Trophoblast cell (in vitro differentiated cells and primary cell): ENCODE measurements around the gene MRPL23.

Experiments used
- DNase-seq, 2 donors: peaks; one replicate each; pipeline ENCODE4 v3.0.0-alpha.2; 2016
- H2AFZ ChIP-seq: 2 replicates; pipeline ENCODE4 v1.6.1; 2013; ENCODE audit warnings: low read length, moderate library complexity, mild to moderate bottlenecking; ENCODE audit not compliant: insufficient read depth, poor library complexity
- H2AK5ac ChIP-seq: 2 replicates; pipeline ENCODE4 v1.6.1; 2013; ENCODE audit warnings: mild to moderate bottlenecking, low read length
- H2BK120ac ChIP-seq: 2 replicates; pipeline ENCODE4 v1.6.1; 2013; ENCODE audit warnings: low read length, mild to moderate bottlenecking, moderate library complexity; ENCODE audit not compliant: insufficient read depth, poor library complexity
- H2BK12ac ChIP-seq: 2 replicates; pipeline ENCODE4 v1.6.1; 2013; ENCODE audit warnings: mild to moderate bottlenecking, low read length, moderate library complexity
- H2BK5ac ChIP-seq: 2 replicates; pipeline ENCODE4 v1.6.1; 2013; ENCODE audit warnings: low read length, low read depth, moderate library complexity, mild to moderate bottlenecking; ENCODE audit not compliant: poor library complexity
- H3K14ac ChIP-seq: 2 replicates; pipeline ENCODE4 v1.6.1; 2013; ENCODE audit warnings: mild to moderate bottlenecking, low read length
- H3K18ac ChIP-seq: 2 replicates; pipeline ENCODE4 v1.6.1; 2013; ENCODE audit warnings: mild to moderate bottlenecking, low read length
- H3K23ac ChIP-seq: 2 replicates; pipeline ENCODE4 v1.6.1; 2013; ENCODE audit warnings: low read length
- H3K27ac ChIP-seq: 2 replicates; pipeline ENCODE4 v1.5.1; 2013; ENCODE audit warnings: low read depth, mild to moderate bottlenecking, inconsistent platforms, low read length, moderate library complexity
- H3K27me3 ChIP-seq: 2 replicates; pipeline ENCODE4 v1.6.1; 2013; ENCODE audit warnings: inconsistent platforms, mild to moderate bottlenecking, low read length, moderate library complexity; ENCODE audit not compliant: insufficient read depth
- H3K36me3 ChIP-seq, 2 experiments: 1 replicate in 1 of 2; 2 replicates in 1 of 2; pipeline ENCODE4 v1.6.1; 2013; ENCODE audit warnings: low read length in 2 of 2, mild to moderate bottlenecking in 2 of 2, moderate library complexity in 1 of 2; ENCODE audit not compliant: insufficient read depth in 2 of 2, control insufficient read depth in 1 of 2
- H3K4ac ChIP-seq: 2 replicates; pipeline ENCODE4 v1.6.1; 2013; ENCODE audit warnings: low read depth, mild to moderate bottlenecking, low read length, moderate library complexity
- H3K4me1 ChIP-seq, 2 experiments: 1 replicate in 1 of 2; 2 replicates in 1 of 2; pipeline ENCODE4 v1.6.1; 2013; ENCODE audit warnings: low read length in 2 of 2, mild to moderate bottlenecking in 2 of 2, moderate library complexity in 1 of 2; ENCODE audit not compliant: insufficient read depth in 2 of 2, control insufficient read depth in 1 of 2
- H3K4me2 ChIP-seq: 2 replicates; pipeline ENCODE4 v1.6.1; 2013; ENCODE audit warnings: inconsistent platforms, mild to moderate bottlenecking, low read length, moderate library complexity
- H3K4me3 ChIP-seq: 2 replicates; pipeline ENCODE4 v1.5.1; 2013; ENCODE audit warnings: mild to moderate bottlenecking, low read depth, low read length, inconsistent platforms
- H3K79me1 ChIP-seq: one replicate; pipeline ENCODE4 v1.6.1; 2013; ENCODE audit warnings: low read length
- H3K79me2 ChIP-seq: 2 replicates; pipeline ENCODE4 v1.6.1; 2013; ENCODE audit warnings: low read length, mild to moderate bottlenecking; ENCODE audit not compliant: control insufficient read depth, insufficient read depth, poor library complexity
- H3K9ac ChIP-seq: 2 replicates; pipeline ENCODE4 v1.6.1; 2013; ENCODE audit warnings: mild to moderate bottlenecking, low read length
- H3K9me3 ChIP-seq: 2 replicates; pipeline ENCODE4 v1.6.1; 2013; ENCODE audit warnings: low read depth, mild to moderate bottlenecking, control low read depth, inconsistent platforms, low read length; ENCODE audit not compliant: insufficient read depth
- H4K12ac ChIP-seq: 2 replicates; pipeline ENCODE4 v1.6.1; 2013; ENCODE audit warnings: low read depth, mild to moderate bottlenecking, low read length, moderate library complexity
- H4K8ac ChIP-seq: 2 replicates; pipeline ENCODE4 v1.6.1; 2013; ENCODE audit warnings: low read depth, mild to moderate bottlenecking, low read length, moderate library complexity
- H4K91ac ChIP-seq: one replicate; pipeline ENCODE4 v1.6.1; 2013; ENCODE audit warnings: low read depth, mild to moderate bottlenecking, low read length, moderate library complexity
- WGBS: extraction: QIAGEN DNeasy Blood & Tissue Kit; methylation state at CpG from one replicate; pipeline ENCODE4 v1.1.7; 2013; ENCODE audit warnings: missing lambda C conversion rate; ENCODE audit not compliant: insufficient read length, insufficient coverage; ENCODE audit errors: extremely low coverage; 5-methylcytosine and 5-hydroxymethylcytosine counted together

Gene MRPL23

DNA sequence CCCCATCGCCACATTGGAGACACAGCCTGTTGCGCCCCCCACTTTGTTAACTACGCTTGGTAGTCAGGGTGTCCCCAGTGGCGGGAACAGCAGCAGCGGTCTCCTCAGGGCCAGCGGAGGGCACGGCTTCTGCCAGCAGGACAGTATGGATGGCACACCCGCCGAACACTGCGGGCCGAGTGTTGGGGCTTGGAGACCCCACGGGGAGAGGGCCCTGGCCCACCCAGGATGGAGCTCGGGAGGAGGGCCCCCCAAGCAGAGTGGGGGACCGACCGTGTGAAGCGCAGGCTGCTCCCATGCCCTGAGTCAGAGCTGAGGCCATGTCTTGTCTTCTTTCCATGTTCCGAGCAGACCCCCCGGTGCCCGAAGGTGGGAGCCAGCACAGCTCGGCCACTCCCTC, 17.8 kb downstream of the MRPL23 start:
- Histone ChIP-seq H3K4me3 (no peak overlapping the region), H2BK5ac (no peak overlapping the region), H2AFZ (no peak overlapping the region), H3K4me2 (no peak overlapping the region), H3K9me3 (no peaks in the 10 kb centered on the region), H3K18ac (no peak overlapping the region), H4K12ac (no peak overlapping the region), H3K79me2 (no peaks in the 10 kb centered on the region), H3K27me3 (no peaks in the 10 kb centered on the region), H3K4me1 (no peaks in the 10 kb centered on the region), H4K8ac (no peak overlapping the region), H3K4ac (no peak overlapping the region), H2BK120ac (no peak overlapping the region), H4K91ac (peak overlapping the region; percentile 55), H3K36me3 (no peaks in the 10 kb centered on the region), H2BK12ac (no peak overlapping the region), H3K14ac (no peak overlapping the region), H3K27ac (no peak overlapping the region), H3K79me1 (no peaks in the 10 kb centered on the region), H3K23ac (no peak overlapping the region), H2AK5ac (no peak overlapping the region), H3K9ac (no peak overlapping the region)
- DNase-seq = no peak
- no CpG with 5 or more reads among the region's 20 CpGs for WGBS

- Histone ChIP-seq H2AFZ (no peak overlapping the region), H3K9ac (no peak overlapping the region), H3K4ac (no peak overlapping the region), H2BK5ac (no peak overlapping the region), H4K91ac (no peak overlapping the region), H4K8ac (no peak overlapping the region), H3K4me3 (no peak overlapping the region), H3K23ac (no peak overlapping the region), H3K27ac (no peak overlapping the region), H2BK12ac (no peak overlapping the region), H3K27me3 (no peaks in the 10 kb centered on the region), H3K18ac (no peak overlapping the region), H3K4me1 (no peaks in the 10 kb centered on the region), H3K79me2 (no peaks in the 10 kb centered on the region), H2BK120ac (no peak overlapping the region), H4K12ac (no peak overlapping the region), H3K79me1 (peaks cover 3% of the 10 kb centered on the region), H3K14ac (no peak overlapping the region), H3K4me2 (no peak overlapping the region), H2AK5ac (no peak overlapping the region), H3K36me3 (no peaks in the 10 kb centered on the region), H3K9me3 (no peaks in the 10 kb centered on the region)
- WGBS = no CpG with 5 or more reads among the region's 18 CpGs
- no peak for DNase-seq
These were observed 19.4 kb downstream of the MRPL23 start for GRCh38 chr11:1966531-1966930.

GRCh38 chr11:1967641-1968225, 20.6 kb downstream of the MRPL23 start:
- H2BK120ac ChIP-seq = no peak overlapping the region
- peaks cover 3% of the 10 kb centered on the region for H3K79me1 ChIP-seq
- H3K18ac ChIP-seq = no peak overlapping the region
- H3K27me3 ChIP-seq = no peaks in the 10 kb centered on the region
- H4K8ac ChIP-seq = no peak overlapping the region
- H2AK5ac ChIP-seq = no peak overlapping the region
- H2BK12ac ChIP-seq = no peak overlapping the region
- no peak overlapping the region for H2AFZ ChIP-seq
- no peak overlapping the region for H3K14ac ChIP-seq
- no peaks in the 10 kb centered on the region for H3K79me2 ChIP-seq
- H3K27ac ChIP-seq = no peak overlapping the region
- no peaks in the 10 kb centered on the region for H3K9me3 ChIP-seq
- no peak for DNase-seq
- no peak overlapping the region for H3K4me2 ChIP-seq
- no peak overlapping the region for H4K12ac ChIP-seq
- no peak overlapping the region for H3K4me3 ChIP-seq
- no peak overlapping the region for H3K4ac ChIP-seq
- H4K91ac ChIP-seq = peak overlapping the region; percentile 62
- H3K23ac ChIP-seq = no peak overlapping the region
- no peak overlapping the region for H3K9ac ChIP-seq
- no peaks in the 10 kb centered on the region for H3K4me1 ChIP-seq
- H3K36me3 ChIP-seq = no peaks in the 10 kb centered on the region
- no peak overlapping the region for H2BK5ac ChIP-seq
- WGBS = no CpG with 5 or more reads among the region's 21 CpGs

- Histone ChIP-seq H3K14ac (no peak overlapping the region), H3K18ac (no peak overlapping the region), H3K27me3 (no peaks in the 10 kb centered on the region), H3K79me2 (no peaks in the 10 kb centered on the region), H3K4me1 (no peaks in the 10 kb centered on the region), H4K8ac (peak overlapping the region; percentile 73), H4K91ac (peak overlapping the region; percentile 94), H3K23ac (no peak overlapping the region), H4K12ac (no peak overlapping the region), H2AK5ac (no peak overlapping the region), H3K4me2 (no peak overlapping the region), H3K4ac (no peak overlapping the region), H2AFZ (no peak overlapping the region), H2BK120ac (no peak overlapping the region), H3K9me3 (no peaks in the 10 kb centered on the region), H3K9ac (no peak overlapping the region), H3K27ac (peak overlapping the region; percentile 34), H3K4me3 (no peak overlapping the region), H3K36me3 (no peaks in the 10 kb centered on the region), H2BK12ac (no peak overlapping the region), H3K79me1 (peaks cover 3% of the 10 kb centered on the region), H2BK5ac (peak overlapping the region; percentile 76)
- no peak for DNase-seq
- no CpG with 5 or more reads among the region's 24 CpGs for WGBS
These were observed 21.4 kb downstream of the MRPL23 start for GRCh38 chr11:1968454-1969002.
